SK-N-SH treated with all-trans-retinoic acid at 6 μM for 48 hours (cell line): ENCODE measurements around the gene COL25A1.

Source experiments
- ISL1 ChIP-seq: fragments of 250-450 bp; sonication (Bioruptor Pico); IDR thresholded peaks from 2 replicates; pipeline ENCODE4 v2.1.2; 2022; ENCODE audit warnings: mild to moderate bottlenecking, moderate library complexity
- OSR1 ChIP-seq: fragments of 250-450 bp; sonication (Bioruptor Pico); IDR thresholded peaks from 2 replicates; pipeline ENCODE4 v1.8.0; 2022; ENCODE audit warnings: moderate library complexity, mild to moderate bottlenecking, inconsistent platforms
- PPARA ChIP-seq: fragments of 250-450 bp; sonication (Bioruptor Pico); IDR thresholded peaks from 2 replicates; pipeline ENCODE4 v1.5.0; 2020; ENCODE audit warnings: mild to moderate bottlenecking, borderline replicate concordance
- ZFP3 ChIP-seq: fragments of 250-450 bp; sonication (Bioruptor Pico); IDR thresholded peaks from 2 replicates; pipeline ENCODE4 v1.5.0; 2020; ENCODE audit warnings: mild to moderate bottlenecking, moderate library complexity
- ZNF70 ChIP-seq: fragments of 450-650 bp; formaldehyde crosslinking; IDR thresholded peaks from 2 replicates; pipeline ENCODE4 v1.5.0; 2020; ENCODE audit warnings: mild to moderate bottlenecking, moderate library complexity
- TF ChIP-seq, protein P1 (sequence below): fragments of 250-450 bp; sonication (Bioruptor Pico); IDR thresholded peaks from 2 replicates; pipeline ENCODE4 v1.5.1; 2020; ENCODE audit warnings: low read depth, mild to moderate bottlenecking, moderate library complexity

DNA sequence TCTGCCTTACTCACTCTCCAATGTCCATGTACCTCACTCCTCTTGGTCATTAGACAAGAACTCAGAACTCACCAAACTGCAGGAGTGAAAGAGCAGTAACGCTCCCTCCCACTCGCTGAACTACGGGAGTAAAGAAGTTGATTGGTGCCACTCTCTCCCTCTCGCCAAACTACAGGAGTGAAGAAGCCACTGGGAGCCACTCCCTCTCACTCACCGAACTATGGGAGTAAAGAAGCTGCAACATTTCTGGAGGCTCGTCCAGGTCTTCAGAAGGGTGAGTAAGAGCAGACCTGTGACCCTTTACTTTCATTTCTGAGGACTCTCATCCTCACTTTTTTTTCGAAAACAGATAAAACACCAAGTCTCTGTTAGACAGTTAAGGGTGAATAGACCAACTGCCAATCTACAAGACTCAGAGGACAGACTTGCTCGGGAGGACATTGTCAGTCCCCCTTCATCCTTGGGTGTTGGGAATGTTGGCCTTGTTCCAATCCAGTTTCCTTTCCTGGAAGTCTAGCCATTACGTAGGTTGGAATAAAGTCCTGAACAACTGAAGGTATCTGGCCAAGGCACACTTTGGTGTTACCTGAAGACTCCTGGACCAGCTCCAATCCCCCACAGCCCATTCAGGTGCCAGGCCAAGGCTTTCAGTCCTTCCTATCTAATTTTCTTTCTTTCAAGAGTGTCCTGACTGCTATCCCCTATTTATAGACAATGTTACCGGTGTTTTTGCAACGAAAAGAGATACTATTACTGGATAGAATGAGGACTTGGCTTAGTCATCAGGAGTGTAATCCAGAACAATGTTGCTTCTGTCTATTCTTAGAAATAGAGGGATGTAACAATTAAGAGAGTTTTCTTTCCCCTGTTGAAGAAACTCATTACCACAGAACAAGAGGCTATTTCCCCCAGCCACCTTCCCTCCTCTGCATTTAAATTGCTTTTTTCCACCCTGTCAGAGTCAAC lies 11.0 kb upstream of the COL25A1 start:
- no peak for TF ChIP-seq ZNF70
- TF ChIP-seq ZFP3 (CRISPR knock-in tag) = no peak
- no peak for TF ChIP-seq PPARA (CRISPR knock-in tag)
- TF ChIP-seq, protein P1, sequence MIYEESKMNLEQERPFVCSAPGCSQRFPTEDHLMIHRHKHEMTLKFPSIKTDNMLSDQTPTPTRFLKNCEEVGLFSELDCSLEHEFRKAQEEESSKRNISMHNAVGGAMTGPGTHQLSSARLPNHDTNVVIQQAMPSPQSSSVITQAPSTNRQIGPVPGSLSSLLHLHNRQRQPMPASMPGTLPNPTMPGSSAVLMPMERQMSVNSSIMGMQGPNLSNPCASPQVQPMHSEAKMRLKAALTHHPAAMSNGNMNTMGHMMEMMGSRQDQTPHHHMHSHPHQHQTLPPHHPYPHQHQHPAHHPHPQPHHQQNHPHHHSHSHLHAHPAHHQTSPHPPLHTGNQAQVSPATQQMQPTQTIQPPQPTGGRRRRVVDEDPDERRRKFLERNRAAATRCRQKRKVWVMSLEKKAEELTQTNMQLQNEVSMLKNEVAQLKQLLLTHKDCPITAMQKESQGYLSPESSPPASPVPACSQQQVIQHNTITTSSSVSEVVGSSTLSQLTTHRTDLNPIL (CRISPR knock-in tag) = no peak
- no peak for TF ChIP-seq OSR1 (CRISPR knock-in tag)
- TF ChIP-seq ISL1 (CRISPR knock-in tag) = no peak
